IMR-90 (cell line): Measurements from ENCODE around the gene HECW1. TPM values are rescaled to one million over a fixed set of nuclear protein-coding genes. Genes with fewer than 3 reads are reported as not detected.

Source experiments
- ATAC-seq: fragments of 200-7000 bp; cut with Tn5 transposase; 2 replicates; pipeline ENCODE4 v1.9.1; 2020; ENCODE audit warnings: low read depth, mild to moderate bottlenecking, moderate library complexity
- BruUV-seq: library from RNA; stranded (reverse); fragments of 400-500 nt; replicated peaks from 2 replicates; lab custom pipeline; 2021; lab: Mats Ljungman, UMichigan
- CTCF ChIA-PET: fragments of 300-600 bp; formaldehyde crosslinking; extraction: SDS; loops from one replicate; lab custom pipeline; 2021; ENCODE audit warnings: antibody characterized with exemption; lab: Yijun Ruan, JAX
- POLR2A ChIA-PET: fragments of 300-600 bp; sonication (Branson Sonifier 250); formaldehyde crosslinking; loops from one replicate; lab custom pipeline; 2022; ENCODE audit warnings: antibody characterized with exemption; ENCODE audit not compliant: unreplicated experiment; lab: Charles Lee
- DNase-seq: peaks from one replicate; pipeline ENCODE4 v3.0.0; 2013
- H2AFZ ChIP-seq: replicated peaks from 2 replicates; pipeline ENCODE3; 2013; ENCODE audit warnings: low read length, mild to moderate bottlenecking; ENCODE audit not compliant: poor library complexity
- H2AK5ac ChIP-seq: 2 replicates; pipeline ENCODE4 v1.6.1; 2013; ENCODE audit warnings: low read depth, low read length, inconsistent platforms
- H2AK9ac ChIP-seq: replicated peaks from 2 replicates; pipeline ENCODE3; 2013; ENCODE audit warnings: mild to moderate bottlenecking, low read depth, low read length, moderate library complexity; ENCODE audit not compliant: poor library complexity
- H2BK120ac ChIP-seq: 2 replicates; pipeline ENCODE4 v1.6.1; 2013; ENCODE audit warnings: low read depth, low read length, inconsistent platforms
- H2BK15ac ChIP-seq: 3 replicates; pipeline ENCODE4 v1.6.1; 2013; ENCODE audit warnings: low read depth, low read length, inconsistent platforms
- H2BK20ac ChIP-seq: 2 replicates; pipeline ENCODE4 v1.6.1; 2013; ENCODE audit warnings: low read depth, mild to moderate bottlenecking, inconsistent platforms, low read length, moderate library complexity
- H2BK5ac ChIP-seq: 2 replicates; pipeline ENCODE4 v1.6.1; 2013; ENCODE audit warnings: mild to moderate bottlenecking, low read depth, low read length, inconsistent platforms; ENCODE audit not compliant: poor library complexity, severe bottlenecking
- H3K14ac ChIP-seq: replicated peaks from 2 replicates; pipeline ENCODE4 v1.6.1; 2013; ENCODE audit warnings: low read depth, low read length, inconsistent platforms
- H3K18ac ChIP-seq: 2 replicates; pipeline ENCODE4 v1.6.1; 2013; ENCODE audit warnings: low read depth, low read length, control low read depth
- H3K23ac ChIP-seq: 2 replicates; pipeline ENCODE4 v1.6.1; 2013; ENCODE audit warnings: low read depth, low read length, inconsistent platforms
- H3K27ac ChIP-seq: 2 replicates; pipeline ENCODE4 v1.5.1; 2013; ENCODE audit warnings: mild to moderate bottlenecking, control low read depth, low read length; ENCODE audit not compliant: insufficient read depth
- H3K27me3 ChIP-seq: 2 replicates; pipeline ENCODE4 v1.6.1; 2013; ENCODE audit warnings: low read length; ENCODE audit not compliant: control insufficient read depth, insufficient read depth
- H3K36me3 ChIP-seq: 2 replicates; pipeline ENCODE4 v1.6.1; 2013; ENCODE audit warnings: low read length, mixed read lengths; ENCODE audit not compliant: control insufficient read depth, insufficient read depth
- H3K4ac ChIP-seq: 2 replicates; pipeline ENCODE4 v1.6.1; 2013; ENCODE audit warnings: low read depth, low read length, inconsistent platforms
- H3K4me1 ChIP-seq: 2 replicates; pipeline ENCODE4 v1.6.1; 2013; ENCODE audit warnings: low read length, mixed read lengths; ENCODE audit not compliant: control insufficient read depth, insufficient read depth
- H3K4me2 ChIP-seq: 2 replicates; pipeline ENCODE4 v1.6.1; 2013; ENCODE audit warnings: low read depth, mild to moderate bottlenecking, control low read depth, low read length, moderate library complexity
- H3K4me3 ChIP-seq: 2 replicates; pipeline ENCODE4 v1.5.1; 2013; ENCODE audit warnings: low read depth, mild to moderate bottlenecking, control low read depth, low read length, moderate library complexity; ENCODE audit not compliant: insufficient read depth
- H3K56ac ChIP-seq: 2 replicates; pipeline ENCODE4 v1.6.1; 2013; ENCODE audit warnings: low read length, inconsistent platforms; ENCODE audit not compliant: insufficient read depth; ENCODE audit errors: extremely low read depth
- H3K79me1 ChIP-seq, 2 experiments: 2 replicates each; pipeline ENCODE4 v1.6.1; 2013; ENCODE audit warnings: low read length in 2 of 2, inconsistent platforms in 1 of 2, low read depth in 1 of 2
- H3K9ac ChIP-seq: 2 replicates; pipeline ENCODE4 v1.6.1; 2013; ENCODE audit warnings: low read depth, low read length, control low read depth
- H3K9me1 ChIP-seq: 2 replicates; pipeline ENCODE4 v1.6.1; 2013; ENCODE audit warnings: low read length, inconsistent platforms; ENCODE audit not compliant: insufficient read depth
- H3K9me3 ChIP-seq: 2 replicates; pipeline ENCODE4 v1.6.1; 2013; ENCODE audit warnings: low read length; ENCODE audit not compliant: control insufficient read depth, insufficient read depth
- H4K20me1 ChIP-seq: 2 replicates; pipeline ENCODE4 v1.6.1; 2013; ENCODE audit warnings: low read length, inconsistent platforms; ENCODE audit not compliant: insufficient read depth
- H4K5ac ChIP-seq: 2 replicates; pipeline ENCODE4 v1.6.1; 2013; ENCODE audit warnings: mild to moderate bottlenecking, low read depth, low read length, control low read depth
- H4K8ac ChIP-seq, 2 experiments: 2 replicates each; pipeline ENCODE4 v1.6.1; 2013; ENCODE audit warnings: low read depth in 2 of 2, low read length in 2 of 2, control low read depth in 1 of 2, inconsistent platforms in 1 of 2
- H4K91ac ChIP-seq: 2 replicates; pipeline ENCODE4 v1.6.1; 2013; ENCODE audit warnings: low read depth, low read length, inconsistent platforms; ENCODE audit not compliant: insufficient read depth
- MXI1 ChIP-seq: IDR thresholded peaks from 2 replicates; pipeline ENCODE4 v1.6.1; 2012; ENCODE audit warnings: low read depth, mild to moderate bottlenecking, low read length, moderate library complexity, borderline replicate concordance
- WGBS, 2 experiments: methylation state at CpG; one replicate each; pipeline versions ENCODE4 v1.1.5 to v1.1.7; 2013; ENCODE audit warnings: missing lambda C conversion rate in 2 of 2; ENCODE audit not compliant: insufficient read length in 1 of 2; ENCODE audit errors: extremely low coverage in 2 of 2; 5-methylcytosine and 5-hydroxymethylcytosine counted together
- dilution Hi-C: fragments of 300-500 bp; cut with HindIII; formaldehyde crosslinking; loops from one replicate; pipeline ENCODE4 v1.14.3; 2018; ENCODE audit warnings: low sequenced_read_pairs; ENCODE audit not compliant: unreplicated experiment
- in situ Hi-C: fragments of 300-500 bp; cut with MboI; formaldehyde crosslinking; loops from 3 replicates; pipeline ENCODE4 v1.14.3; 2019; ENCODE audit warnings: low sequenced_read_pairs, inconsistent platforms, mixed read lengths
- intact Hi-C: fragments of 100-400 bp; cut with micrococcal nuclease; formaldehyde crosslinking; loops from 2 replicates; pipeline ENCODE4 v1.10.0; 2022
- polyA plus RNA-seq, 3 experiments: library from polyadenylated mRNA; depleted of rRNA; stranded (reverse); fragments of >200 nt; gene quantifications; 2 replicates each; pipeline ENCODE4 v1.2.3, GENCODE V29; 2012; ENCODE audit warnings: low replicate concordance in 1 of 3
- total RNA-seq: library from RNA; depleted of rRNA; stranded (reverse); fragments of >200 nt; gene quantifications from 2 replicates; pipeline ENCODE4 v1.2.3, GENCODE V29; 2012

HECW1 gene
- total and polyA plus RNA-seq, 2 of the 4 experiments (the other 2 are of a cell fraction), result 0.56 to 1.3 TPM

- H3K27ac ChIP-seq, result no peak overlapping the region
- no peak overlapping the region for H3K4ac ChIP-seq
- in situ Hi-C loops, result no loop called here
- no peak overlapping the region for H4K5ac ChIP-seq
- H3K4me1 ChIP-seq, result peaks cover 2% of the 10 kb centered on the region; the same call in 1 of the 2 replicates
- no peaks in the 10 kb centered on the region for H4K20me1 ChIP-seq
- WGBS, 2 experiments, result 40% methylated on average over 1 of the region's 6 CpGs; no CpG with 5 or more reads in 1 of the 2 experiments
- no peaks in the 10 kb centered on the region for H3K36me3 ChIP-seq
- H3K4me3 ChIP-seq, result no peak overlapping the region
- no peak overlapping the region for H2AFZ ChIP-seq
- no peak overlapping the region for H2BK120ac ChIP-seq
- no peak overlapping the region for H3K9ac ChIP-seq
- H3K27me3 ChIP-seq, result no peaks in the 10 kb centered on the region; the same call in 1 of the 2 replicates
- H3K18ac ChIP-seq, result no peak overlapping the region
- no peak for TF ChIP-seq MXI1
- no peak overlapping the region for H2BK20ac ChIP-seq
- H3K14ac ChIP-seq, result no peak overlapping the region
- no peaks in the 10 kb centered on the region for H3K9me1 ChIP-seq
- ChIA-PET CTCF (no interaction called here), POLR2A (no interaction called here)
- H2AK9ac ChIP-seq, result no peak overlapping the region
- no peak overlapping the region for H3K56ac ChIP-seq
- H4K8ac ChIP-seq, result no peak overlapping the region
- BruUV-seq, result no TSS peak
- dilution Hi-C loops, result no loop called here
- DNase-seq (no peak), ATAC-seq (no peak)
- no peak overlapping the region for H3K4me2 ChIP-seq
- no peak overlapping the region for H3K23ac ChIP-seq
- no peak overlapping the region for H2AK5ac ChIP-seq
- intact Hi-C loops, result no loop called here
- H4K91ac ChIP-seq, result no peak overlapping the region
- no peaks in the 10 kb centered on the region for H3K9me3 ChIP-seq
- H2BK5ac ChIP-seq, result no peak overlapping the region
- H3K79me1 ChIP-seq, result no peaks in the 10 kb centered on the region
- no peak overlapping the region for H2BK15ac ChIP-seq
These were observed 102.6 kb downstream of the HECW1 start for GRCh38 chr7:43215061-43215460.
